ENCODE results near the gene STBD1.
"Not testable (repeated sequence)": the region's sequence is repeated elsewhere in the genome, so short reads cannot be mapped to it uniquely, and the experiment has no call there.

The STBD1 gene

GRCh38 chr4:76282941-76283689 lies 23.4 kb upstream of the STBD1 start:
- no peak for ATAC-seq (ENCODE audit: low read depth)
- Histone ChIP-seq H3K27ac (ENCODE audit: poor library complexity, severe bottlenecking) (no peak overlapping the region), H3K9me3 (ENCODE audit: severe bottlenecking) (no peaks in the 10 kb centered on the region), H3K4me3 (ENCODE audit: severe bottlenecking) (no peak overlapping the region), H3K27me3 (ENCODE audit: insufficient read depth, poor library complexity, severe bottlenecking) (no peaks in the 10 kb centered on the region), H3K4me1 (ENCODE audit: insufficient read depth, poor library complexity, severe bottlenecking) (no peaks in the 10 kb centered on the region), H3K36me3 (ENCODE audit: low read depth) (no peaks in the 10 kb centered on the region)
- no peak for DNase-seq (ENCODE audit: low spot score)
- no peak for TF ChIP-seq CTCF (IDR thresholded peaks at IDR 0.05; ENCODE audit: poor library complexity, severe bottlenecking)

GRCh38 chr4:76283900-76284299 lies 22.6 kb upstream of the STBD1 start:
- ATAC-seq (ENCODE audit: low read depth) (no peak), DNase-seq (ENCODE audit: low spot score) (no peak)
- Histone ChIP-seq H3K4me1 (ENCODE audit: insufficient read depth, poor library complexity, severe bottlenecking) (no peaks in the 10 kb centered on the region), H3K4me3 (ENCODE audit: severe bottlenecking) (no peak overlapping the region), H3K27me3 (ENCODE audit: insufficient read depth, poor library complexity, severe bottlenecking) (no peaks in the 10 kb centered on the region), H3K9me3 (ENCODE audit: severe bottlenecking) (no peaks in the 10 kb centered on the region), H3K27ac (ENCODE audit: poor library complexity, severe bottlenecking) (no peak overlapping the region), H3K36me3 (ENCODE audit: low read depth) (no peaks in the 10 kb centered on the region)
- no peak for TF ChIP-seq CTCF (IDR thresholded peaks at IDR 0.05; ENCODE audit: poor library complexity, severe bottlenecking)

- H3K4me1 ChIP-seq (ENCODE audit: insufficient read depth, poor library complexity, severe bottlenecking); H3K27ac ChIP-seq (ENCODE audit: poor library complexity, severe bottlenecking); H3K27me3 ChIP-seq (ENCODE audit: insufficient read depth, poor library complexity, severe bottlenecking); H3K9me3 ChIP-seq (ENCODE audit: severe bottlenecking); H3K4me3 ChIP-seq (ENCODE audit: severe bottlenecking); H3K36me3 ChIP-seq (ENCODE audit: low read depth); ATAC-seq (ENCODE audit: low read depth); DNase-seq (ENCODE audit: low spot score): not testable (repeated sequence)
Observed at GRCh38 chr4:76287811-76288210, 18.7 kb upstream of the STBD1 start.

GRCh38 chr4:76292730-76293129 lies 13.8 kb upstream of the STBD1 start:
- H3K4me1 ChIP-seq (ENCODE audit: insufficient read depth, poor library complexity, severe bottlenecking), result no peaks in the 10 kb centered on the region
- no peak overlapping the region for H3K4me3 ChIP-seq (ENCODE audit: severe bottlenecking)
- no peaks in the 10 kb centered on the region for H3K36me3 ChIP-seq (ENCODE audit: low read depth)
- ATAC-seq (ENCODE audit: low read depth) (no peak), DNase-seq (ENCODE audit: low spot score) (no peak)
- no peak overlapping the region for H3K27ac ChIP-seq (ENCODE audit: poor library complexity, severe bottlenecking)
- no peak for TF ChIP-seq CTCF (IDR thresholded peaks at IDR 0.05; ENCODE audit: poor library complexity, severe bottlenecking)
- H3K9me3 ChIP-seq (ENCODE audit: severe bottlenecking), result peaks cover 2% of the 10 kb centered on the region
- H3K27me3 ChIP-seq (ENCODE audit: insufficient read depth, poor library complexity, severe bottlenecking), result no peaks in the 10 kb centered on the region

- TF ChIP-seq CTCF (IDR thresholded peaks at IDR 0.05; ENCODE audit: poor library complexity, severe bottlenecking), result no peak
- Histone ChIP-seq H3K4me1 (ENCODE audit: insufficient read depth, poor library complexity, severe bottlenecking) (no peaks in the 10 kb centered on the region), H3K4me3 (ENCODE audit: severe bottlenecking) (no peak overlapping the region), H3K27me3 (ENCODE audit: insufficient read depth, poor library complexity, severe bottlenecking) (no peaks in the 10 kb centered on the region), H3K27ac (ENCODE audit: poor library complexity, severe bottlenecking) (no peak overlapping the region), H3K9me3 (ENCODE audit: severe bottlenecking) (peaks cover 2% of the 10 kb centered on the region), H3K36me3 (ENCODE audit: low read depth) (no peaks in the 10 kb centered on the region)
- DNase-seq (ENCODE audit: low spot score), result no peak
- ATAC-seq (ENCODE audit: low read depth), result no peak
Observed at GRCh38 chr4:76293772-76294171, 12.8 kb upstream of the STBD1 start.

Measured in RWPE2 (cell line).